ENCODE measurements around the gene PAEP.
"Not testable (repeated sequence)": the region's sequence is repeated elsewhere in the genome, so short reads cannot be mapped to it uniquely, and the experiment has no call there.

The PAEP gene

DNA sequence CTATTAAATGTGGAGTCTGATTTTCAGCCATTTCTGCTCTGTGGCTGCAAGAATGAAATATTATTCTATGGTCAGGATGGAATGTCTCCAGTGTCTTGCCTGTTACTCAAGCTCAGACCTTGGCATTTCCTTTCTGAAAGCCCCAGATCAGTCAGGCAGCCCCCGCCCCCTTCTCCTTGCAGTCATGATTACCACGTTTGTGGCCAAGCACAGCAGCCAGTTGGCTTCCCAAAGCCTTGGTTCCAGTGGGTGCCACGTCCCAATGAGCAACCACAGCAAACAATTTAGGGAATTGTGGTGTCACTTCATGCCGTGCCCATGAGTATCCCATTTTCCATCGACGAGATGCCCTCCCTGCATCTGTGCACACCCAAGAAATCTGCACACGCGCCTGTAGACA is 25.3 kb upstream of the PAEP start:
- no peak for TF ChIP-seq SIN3A (IDR thresholded peaks at IDR 0.05; ENCODE audit: borderline replicate concordance, insufficient read depth, low read length)
- no peak for TF ChIP-seq FOXP2 (optimal IDR thresholded peaks at IDR 0.05; ENCODE audit: borderline replicate concordance, extremely low read depth, extremely low read length, insufficient read depth)
- no peak for TF ChIP-seq TAF1 (IDR thresholded peaks at IDR 0.05; ENCODE audit: borderline replicate concordance, insufficient read depth, low read length)
- TF ChIP-seq POLR2AphosphoS5 (IDR thresholded peaks at IDR 0.05; ENCODE audit: low read depth, low read length) = no peak
- TF ChIP-seq, protein P1, sequence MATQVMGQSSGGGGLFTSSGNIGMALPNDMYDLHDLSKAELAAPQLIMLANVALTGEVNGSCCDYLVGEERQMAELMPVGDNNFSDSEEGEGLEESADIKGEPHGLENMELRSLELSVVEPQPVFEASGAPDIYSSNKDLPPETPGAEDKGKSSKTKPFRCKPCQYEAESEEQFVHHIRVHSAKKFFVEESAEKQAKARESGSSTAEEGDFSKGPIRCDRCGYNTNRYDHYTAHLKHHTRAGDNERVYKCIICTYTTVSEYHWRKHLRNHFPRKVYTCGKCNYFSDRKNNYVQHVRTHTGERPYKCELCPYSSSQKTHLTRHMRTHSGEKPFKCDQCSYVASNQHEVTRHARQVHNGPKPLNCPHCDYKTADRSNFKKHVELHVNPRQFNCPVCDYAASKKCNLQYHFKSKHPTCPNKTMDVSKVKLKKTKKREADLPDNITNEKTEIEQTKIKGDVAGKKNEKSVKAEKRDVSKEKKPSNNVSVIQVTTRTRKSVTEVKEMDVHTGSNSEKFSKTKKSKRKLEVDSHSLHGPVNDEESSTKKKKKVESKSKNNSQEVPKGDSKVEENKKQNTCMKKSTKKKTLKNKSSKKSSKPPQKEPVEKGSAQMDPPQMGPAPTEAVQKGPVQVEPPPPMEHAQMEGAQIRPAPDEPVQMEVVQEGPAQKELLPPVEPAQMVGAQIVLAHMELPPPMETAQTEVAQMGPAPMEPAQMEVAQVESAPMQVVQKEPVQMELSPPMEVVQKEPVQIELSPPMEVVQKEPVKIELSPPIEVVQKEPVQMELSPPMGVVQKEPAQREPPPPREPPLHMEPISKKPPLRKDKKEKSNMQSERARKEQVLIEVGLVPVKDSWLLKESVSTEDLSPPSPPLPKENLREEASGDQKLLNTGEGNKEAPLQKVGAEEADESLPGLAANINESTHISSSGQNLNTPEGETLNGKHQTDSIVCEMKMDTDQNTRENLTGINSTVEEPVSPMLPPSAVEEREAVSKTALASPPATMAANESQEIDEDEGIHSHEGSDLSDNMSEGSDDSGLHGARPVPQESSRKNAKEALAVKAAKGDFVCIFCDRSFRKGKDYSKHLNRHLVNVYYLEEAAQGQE (IDR thresholded peaks at IDR 0.05; ENCODE audit: insufficient read depth in 1 of 2, low read depth in 2 of 2, low read length in 2 of 2) = no peak

DNA sequence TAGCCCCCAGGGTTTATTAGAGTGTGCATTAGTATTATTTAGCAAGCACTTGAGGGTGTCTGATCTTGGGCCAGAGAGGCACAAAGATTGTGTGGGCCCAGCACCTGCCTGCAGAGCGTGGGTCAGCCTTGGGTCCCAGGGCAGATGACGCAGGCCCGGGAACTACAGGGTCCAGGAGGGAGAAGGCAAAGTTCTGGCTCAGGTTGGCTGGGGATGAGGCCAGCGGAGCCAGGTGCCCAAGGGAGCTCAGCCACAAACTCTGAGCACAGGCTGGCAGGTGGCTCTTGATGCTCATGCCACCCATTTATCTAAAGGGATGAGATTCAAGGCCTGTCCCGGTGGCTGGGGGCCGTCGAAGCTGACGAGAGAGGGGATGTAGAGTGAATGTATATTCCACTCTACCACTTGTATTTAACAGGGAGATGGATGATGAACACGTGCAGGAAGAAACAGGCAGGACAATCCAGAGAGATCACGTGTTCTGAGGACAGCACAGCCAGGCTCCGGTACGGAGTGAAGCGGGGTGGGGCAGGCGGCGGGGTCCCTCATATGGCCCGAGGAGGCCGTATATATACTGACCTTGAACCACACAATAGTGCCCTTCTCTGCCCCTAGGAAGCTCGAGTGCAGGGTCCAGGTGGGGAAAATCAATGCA is 16.4 kb upstream of the PAEP start:
- no peak for TF ChIP-seq SIN3A (IDR thresholded peaks at IDR 0.05; ENCODE audit: borderline replicate concordance, insufficient read depth, low read length)
- TF ChIP-seq, protein P1 (IDR thresholded peaks at IDR 0.05; ENCODE audit: insufficient read depth in 1 of 2, low read depth in 2 of 2, low read length in 2 of 2) = no peak
- TF ChIP-seq FOXP2 (optimal IDR thresholded peaks at IDR 0.05; ENCODE audit: borderline replicate concordance, extremely low read depth, extremely low read length, insufficient read depth) = no peak
- no peak for TF ChIP-seq TAF1 (IDR thresholded peaks at IDR 0.05; ENCODE audit: borderline replicate concordance, insufficient read depth, low read length)
- no peak for TF ChIP-seq POLR2AphosphoS5 (IDR thresholded peaks at IDR 0.05; ENCODE audit: low read depth, low read length)

DNA sequence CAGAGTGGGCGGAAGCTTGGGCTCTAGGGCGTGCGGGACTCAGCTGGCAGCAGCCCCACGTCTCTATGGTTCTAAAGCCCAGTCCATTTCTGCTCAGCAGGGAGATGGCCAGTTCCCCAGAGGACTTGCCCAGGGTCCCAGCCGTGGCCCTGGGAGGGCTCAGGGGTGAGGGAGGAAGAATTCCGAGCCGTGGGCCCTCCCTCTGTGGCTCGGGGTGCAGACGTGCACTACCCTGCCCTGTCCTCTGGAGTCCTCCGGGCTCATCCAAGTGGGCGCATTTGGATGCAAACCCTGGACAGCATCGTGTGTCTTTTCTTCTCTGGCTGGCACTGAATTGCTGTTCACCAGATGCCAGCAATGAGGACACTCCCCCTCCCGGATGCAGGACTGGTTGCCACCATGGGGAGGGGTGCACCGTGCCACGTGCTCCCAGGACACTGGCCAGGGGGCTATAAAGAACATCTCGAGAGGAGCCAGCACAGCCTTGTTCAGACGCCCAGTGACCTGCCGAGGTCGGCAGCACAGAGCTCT is 15.8 kb upstream of the PAEP start, which contains the start of gene OBP2A:
Gene OBP2A (plus strand): TSS at position 481 of the 531 bp plus-strand sequence. CDS start 55 bp downstream, outside the sequence.
- TF ChIP-seq POLR2AphosphoS5 (IDR thresholded peaks at IDR 0.05; ENCODE audit: low read depth, low read length); FOXP2 (optimal IDR thresholded peaks at IDR 0.05; ENCODE audit: borderline replicate concordance, extremely low read depth, extremely low read length, insufficient read depth); SIN3A (IDR thresholded peaks at IDR 0.05; ENCODE audit: borderline replicate concordance, insufficient read depth, low read length): not testable (repeated sequence)

DNA sequence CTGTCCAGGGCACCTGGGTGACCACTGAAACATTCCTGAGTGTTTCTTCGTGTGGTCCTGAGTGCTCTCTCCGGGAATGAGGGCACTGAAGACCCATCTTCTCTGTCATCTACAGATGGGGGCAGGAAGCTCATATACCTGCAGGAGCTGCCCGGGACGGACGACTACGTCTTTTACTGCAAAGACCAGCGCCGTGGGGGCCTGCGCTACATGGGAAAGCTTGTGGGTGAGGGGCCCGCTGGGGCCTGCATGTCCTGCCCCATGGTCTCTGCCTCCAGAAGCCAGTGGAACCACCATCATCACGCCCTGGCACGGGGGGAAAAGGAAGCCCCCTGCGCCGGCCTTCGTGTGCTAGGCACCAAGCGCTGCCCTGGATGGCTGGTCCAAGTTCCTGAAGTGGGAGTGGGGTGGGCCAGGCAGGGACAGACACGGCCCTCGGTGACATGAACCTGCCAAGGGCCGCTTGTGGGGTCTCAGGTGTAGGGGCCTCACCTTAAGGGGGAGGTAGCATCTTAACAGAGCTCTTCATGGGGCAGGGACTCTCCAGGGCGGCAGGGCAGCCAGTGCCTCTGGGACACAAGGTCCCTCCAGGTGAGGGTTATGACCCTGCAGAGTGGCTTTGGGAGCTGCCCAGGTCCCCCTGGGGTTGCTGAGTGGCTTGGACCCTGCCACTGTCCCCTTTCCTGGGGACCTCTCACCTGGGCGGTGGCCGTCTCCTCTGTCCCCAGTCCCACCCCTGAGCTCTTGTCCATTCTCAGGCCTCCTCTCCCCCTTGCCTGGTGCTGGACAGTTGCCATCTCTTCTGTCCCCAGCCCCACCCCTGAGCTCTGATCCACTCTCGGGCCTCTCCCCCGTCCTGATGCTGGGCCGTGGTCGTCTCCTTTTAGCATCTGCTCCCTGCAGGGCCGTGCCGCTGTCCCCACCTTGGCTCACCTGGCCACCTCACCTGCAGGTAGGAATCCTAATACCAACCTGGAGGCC is 13.5 kb upstream of the PAEP start:
- TF ChIP-seq POLR2AphosphoS5 (IDR thresholded peaks at IDR 0.05; ENCODE audit: low read depth, low read length) = no peak
- no peak for TF ChIP-seq FOXP2 (optimal IDR thresholded peaks at IDR 0.05; ENCODE audit: borderline replicate concordance, extremely low read depth, extremely low read length, insufficient read depth)
- TF ChIP-seq, protein P1 (IDR thresholded peaks at IDR 0.05; ENCODE audit: insufficient read depth in 1 of 2, low read depth in 2 of 2, low read length in 2 of 2) = no peak
- TF ChIP-seq TAF1 (IDR thresholded peaks at IDR 0.05; ENCODE audit: borderline replicate concordance, insufficient read depth, low read length) = no peak
- TF ChIP-seq SIN3A (IDR thresholded peaks at IDR 0.05; ENCODE audit: borderline replicate concordance, insufficient read depth, low read length) = no peak

DNA sequence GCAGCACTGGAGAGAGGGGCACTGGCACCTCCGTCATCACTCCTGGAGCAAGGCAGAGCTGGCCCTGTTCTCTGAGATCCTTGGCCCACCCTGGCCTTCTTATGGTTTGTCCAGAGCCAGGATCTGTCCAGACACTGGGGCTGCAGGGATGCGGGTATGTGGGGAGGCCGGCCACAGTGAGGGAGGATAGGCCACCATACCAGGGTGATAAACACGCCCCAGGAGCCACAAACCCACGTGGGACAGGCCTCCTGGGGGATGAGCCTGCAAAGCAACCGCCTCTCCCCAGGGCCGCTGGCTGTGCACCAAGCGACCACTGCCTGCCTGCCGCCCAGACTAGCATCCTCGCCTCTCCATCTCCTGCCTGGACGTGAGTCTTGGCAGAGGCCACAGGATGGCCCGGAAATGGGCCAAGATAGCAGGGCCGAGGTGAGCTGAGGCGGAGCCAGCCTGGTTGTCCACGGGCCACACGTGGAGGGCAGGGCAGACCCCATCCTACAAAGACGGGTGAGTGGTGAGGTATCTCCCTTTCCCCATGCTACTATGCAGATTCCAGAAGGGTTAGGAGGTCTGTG is 11.1 kb upstream of the PAEP start:
- TF ChIP-seq POLR2AphosphoS5 (IDR thresholded peaks at IDR 0.05; ENCODE audit: low read depth, low read length) = no peak
- TF ChIP-seq TAF1 (IDR thresholded peaks at IDR 0.05; ENCODE audit: borderline replicate concordance, insufficient read depth, low read length) = no peak
